Stomach (tissue), 9 donors: Measurements from ENCODE around the gene ARHGAP15. TPM values are rescaled to one million over a fixed set of nuclear protein-coding genes. Genes with fewer than 3 reads are reported as not detected.

Experiments used
- DNase-seq, 2 donors: peaks; one replicate each; pipeline versions ENCODE4 v3.0.0 to v3.0.0-alpha.2; 2013 to 2019
- H3K27ac ChIP-seq, 5 donors: fragments of 200-600 bp in 4 of 5; sonication (generic) in 4 of 5; one replicate each; pipeline ENCODE4 v1.5.1; 2013 to 2019; ENCODE audit warnings: mild to moderate bottlenecking in 1 of 5, moderate library complexity in 1 of 5
- H3K27me3 ChIP-seq, 3 donors: fragments of 200-600 bp; sonication (generic); one replicate each; pipeline ENCODE4 v1.5.1; 2017 to 2019; ENCODE audit warnings: mixed run types in 1 of 3
- H3K36me3 ChIP-seq, 4 donors: fragments of 200-600 bp; sonication (generic); 1 replicate in 3 of 4; 2 replicates in 1 of 4; pipeline ENCODE4 v1.5.1; 2016 to 2019
- H3K4me1 ChIP-seq, 4 donors: fragments of 200-600 bp; sonication (generic); one replicate each; pipeline ENCODE4 v1.5.1; 2016 to 2019
- H3K4me3 ChIP-seq, 4 donors: fragments of 200-600 bp; sonication (generic) in 3 of 4; one replicate each; pipeline ENCODE4 v1.5.1; 2016 to 2019; ENCODE audit warnings: mild to moderate bottlenecking in 1 of 4
- H3K9me3 ChIP-seq, 4 donors: fragments of 200-600 bp; sonication (generic); one replicate each; pipeline ENCODE4 v1.5.1; 2016 to 2019
- CTCF ChIP-seq, 7 experiments: fragments of 450-650 bp in 4 of 7; fragments of 200-600 bp in 3 of 7; sonication (generic) in 3 of 7; IDR thresholded peaks; one replicate each; pipeline ENCODE4 v1.5.1; 2016 to 2019; ENCODE audit warnings: antibody characterized with exemption in 7 of 7, control low read depth in 2 of 7, mild to moderate bottlenecking in 1 of 7
- EP300 ChIP-seq: sonication (generic); formaldehyde crosslinking; IDR thresholded peaks from one replicate; pipeline ENCODE4 v1.6.1; 2017; ENCODE audit warnings: antibody characterized with exemption
- POLR2A ChIP-seq, 4 donors: fragments of 450-650 bp; IDR thresholded peaks; one replicate each; pipeline ENCODE4 v1.6.1; 2016; ENCODE audit warnings: antibody characterized with exemption in 4 of 4, control low read depth in 2 of 4, mild to moderate bottlenecking in 1 of 4, moderate library complexity in 1 of 4
- POLR2AphosphoS5 ChIP-seq, 3 donors: sonication (generic); formaldehyde crosslinking; IDR thresholded peaks; one replicate each; pipeline ENCODE4 v1.6.1; 2016; ENCODE audit warnings: antibody characterized with exemption in 3 of 3
- WGBS, 5 donors: extraction: QIAGEN DNeasy Blood & Tissue Kit in 3 of 5; methylation state at CpG; one replicate each; pipeline versions ENCODE4 v1.1.5 to v1.1.7; 2013 to 2018; 5-methylcytosine and 5-hydroxymethylcytosine counted together
- intact Hi-C: fragments of 100-400 bp; cut with DNase I; formaldehyde crosslinking; loops from one replicate; pipeline ENCODE4 v1.15.1; 2023; ENCODE audit warnings: low total_unique reads
- polyA plus RNA-seq, 3 donors: library from polyadenylated mRNA; stranded (reverse); fragments of 200-250 nt; gene quantifications; one replicate each; pipeline ENCODE4 v1.2.3, GENCODE V29; 2013
- total RNA-seq, 5 donors: library from RNA; depleted of rRNA; stranded (reverse); fragments of >200 nt; gene quantifications; one replicate each; pipeline versions ENCODE4 v1.1.0 to v1.2.3, GENCODE V29; 2014 to 2016
- donor health status: healthy with polysubstance abuse.
- donor health status: Bipolar disorder and iron deficiency.
- donor health status: healthy.

Gene ARHGAP15
- total and polyA plus RNA-seq, 8 donors = 1.8 to 66.3 (median 6.8) TPM; not detected in 1

GRCh38 chr2:143124445-143124844, 4.8 kb upstream of the ARHGAP15 start:
- no peaks in the 10 kb centered on the region for H3K27me3 ChIP-seq
- no peaks in the 10 kb centered on the region for H3K36me3 ChIP-seq
- no peak for DNase-seq
- H3K9me3 ChIP-seq = no peaks in the 10 kb centered on the region
- H3K27ac ChIP-seq = no peak overlapping the region
- 75 to 85% (median 79%) methylated on average over 2 of the region's 2 CpGs for WGBS, 5 donors
- no peak for TF ChIP-seq POLR2AphosphoS5 (IDR thresholded peaks at IDR 0.05)
- no peak for TF ChIP-seq EP300
- TF ChIP-seq POLR2A (IDR thresholded peaks at IDR 0.05) = no peak
- no peak for TF ChIP-seq CTCF (IDR thresholded peaks at IDR 0.05)
- intact Hi-C loops = no loop called here
- H3K4me3 ChIP-seq = no peak overlapping the region
- H3K4me1 ChIP-seq = no peaks in the 10 kb centered on the region

GRCh38 chr2:143125717-143126116, 3.5 kb upstream of the ARHGAP15 start:
- DNase-seq = no peak
- H3K4me3 ChIP-seq = no peak overlapping the region
- TF ChIP-seq CTCF (IDR thresholded peaks at IDR 0.05) (no peak), POLR2AphosphoS5 (IDR thresholded peaks at IDR 0.05) (no peak), EP300 (no peak), POLR2A (IDR thresholded peaks at IDR 0.05) (no peak)
- no peaks in the 10 kb centered on the region for H3K27me3 ChIP-seq
- no peaks in the 10 kb centered on the region for H3K36me3 ChIP-seq
- intact Hi-C loops = no loop called here
- H3K27ac ChIP-seq = no peak overlapping the region
- no peaks in the 10 kb centered on the region for H3K9me3 ChIP-seq
- H3K4me1 ChIP-seq = no peaks in the 10 kb centered on the region
- WGBS, 5 donors = 49 to 68% (median 53%) methylated on average over 2 of the region's 2 CpGs

DNA sequence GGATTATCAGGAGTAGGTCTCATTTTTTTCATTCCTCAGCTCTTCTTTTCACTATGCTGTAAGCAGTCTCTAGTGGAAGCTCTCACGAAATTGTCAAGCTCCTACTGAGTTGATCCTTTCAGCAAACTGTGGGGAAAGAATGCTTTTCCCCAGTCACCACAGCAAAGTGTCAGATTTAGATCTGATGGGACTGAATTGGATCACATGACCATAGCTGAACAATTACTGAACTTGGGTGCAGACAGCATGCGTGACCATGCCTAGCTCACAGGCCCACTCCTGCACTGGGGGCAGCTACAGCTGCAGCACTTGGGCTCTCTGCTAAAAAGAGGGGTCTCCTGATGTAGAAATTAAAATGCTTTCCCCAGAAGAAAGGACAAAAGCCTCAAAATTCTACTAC, 3.1 kb downstream of the ARHGAP15 start:
- 51 to 73% (median 68%) methylated on average over 2 of the region's 2 CpGs for WGBS, 5 donors
- Histone ChIP-seq H3K36me3 (no peaks in the 10 kb centered on the region), H3K4me3 (no peak overlapping the region), H3K9me3 (no peaks in the 10 kb centered on the region), H3K4me1 (no peaks in the 10 kb centered on the region), H3K27ac (no peak overlapping the region), H3K27me3 (no peaks in the 10 kb centered on the region)
- TF ChIP-seq EP300 = no peak
- TF ChIP-seq POLR2A (IDR thresholded peaks at IDR 0.05) = no peak
- TF ChIP-seq POLR2AphosphoS5 (IDR thresholded peaks at IDR 0.05) = no peak
- no peak for TF ChIP-seq CTCF (IDR thresholded peaks at IDR 0.05)
- DNase-seq = no peak
- intact Hi-C loops = no loop called here

DNA sequence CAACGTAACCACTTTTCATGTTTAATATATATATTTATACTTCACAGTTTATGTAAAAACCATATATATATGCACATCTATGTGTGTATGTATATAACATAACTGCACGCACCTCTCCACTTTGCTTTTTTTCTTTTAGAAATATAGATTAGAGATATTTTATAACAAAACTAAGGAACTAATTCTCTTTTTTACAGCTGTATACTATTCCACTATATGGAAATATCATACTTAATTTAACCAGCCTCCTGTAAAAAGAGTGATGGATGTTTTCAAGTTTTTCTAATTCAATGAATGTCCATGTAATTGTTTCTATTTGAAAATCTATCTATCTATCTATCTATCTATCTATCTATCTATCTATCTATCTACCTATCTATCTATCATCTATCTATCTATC, 4.6 kb downstream of the ARHGAP15 start:
- no peak overlapping the region for H3K27ac ChIP-seq
- no peak overlapping the region for H3K4me3 ChIP-seq
- H3K27me3 ChIP-seq = no peaks in the 10 kb centered on the region
- H3K9me3 ChIP-seq = no peaks in the 10 kb centered on the region
- WGBS, 5 donors = 71 to 97% (median 93%) methylated on average over 2 of the region's 2 CpGs
- no peak for DNase-seq
- no peaks in the 10 kb centered on the region for H3K36me3 ChIP-seq
- TF ChIP-seq POLR2AphosphoS5 (IDR thresholded peaks at IDR 0.05) = no peak
- TF ChIP-seq EP300 = no peak
- TF ChIP-seq POLR2A (IDR thresholded peaks at IDR 0.05) = no peak
- no peak for TF ChIP-seq CTCF (IDR thresholded peaks at IDR 0.05)
- no peaks in the 10 kb centered on the region for H3K4me1 ChIP-seq
- intact Hi-C loops = no loop called here
